ENCODE measurements around the gene FAM9C. TPM values are rescaled to one million over a fixed set of nuclear protein-coding genes. Genes with fewer than 3 reads are reported as not detected.

Gene FAM9C
- total RNA-seq, 1 experiment from 2014 or later, result not detected

DNA sequence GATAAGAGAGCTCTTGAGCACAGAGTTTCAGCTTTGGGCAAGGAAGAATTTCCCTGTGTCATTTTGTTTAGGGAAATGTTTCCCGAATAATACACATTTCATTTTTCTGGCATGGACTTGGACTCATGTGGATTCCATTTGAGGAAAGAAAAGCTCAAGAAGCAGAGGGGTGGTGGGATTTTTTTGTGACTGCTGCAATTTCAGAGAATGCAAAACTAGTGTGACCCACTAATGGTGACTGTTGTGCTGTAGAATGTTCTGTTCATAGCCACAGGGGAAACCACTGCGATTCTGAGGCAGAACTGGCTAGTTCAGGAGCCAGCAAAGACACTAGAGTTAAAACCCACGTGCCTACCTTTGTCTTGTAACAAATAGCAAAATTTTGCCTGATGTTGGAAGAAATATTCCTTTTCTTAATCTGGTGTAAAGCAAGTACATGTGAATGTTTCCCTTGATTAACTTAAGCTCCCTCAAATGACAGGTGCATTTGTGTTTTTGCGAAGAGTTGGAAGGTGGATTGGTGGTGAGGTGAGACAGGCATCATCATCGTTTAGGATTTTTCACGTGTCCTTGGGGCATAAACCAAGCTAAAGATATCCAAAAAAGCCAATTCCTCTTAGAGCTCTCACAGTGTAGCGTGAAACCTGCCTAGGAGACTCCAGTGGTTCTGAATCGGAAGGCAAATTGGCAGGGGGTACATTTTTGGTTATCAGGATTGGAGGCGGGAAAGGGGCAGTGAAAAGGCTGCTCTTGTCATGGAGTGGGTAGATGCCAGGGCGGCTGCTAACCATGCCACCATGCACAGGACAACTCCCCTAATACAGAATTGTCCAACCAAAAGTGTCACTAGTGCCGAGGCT, 38.0 kb upstream of the FAM9C start:
- Mint-ChIP-seq H3K4me1 (ENCODE audit: insufficient read depth, unreplicated experiment) (peaks cover 5% of the 10 kb centered on the region), H3K27ac (ENCODE audit: low read depth, unreplicated experiment) (no peak overlapping the region), H3K4me3 (ENCODE audit: unreplicated experiment) (no peak overlapping the region), H3K27me3 (ENCODE audit: insufficient read depth, unreplicated experiment) (peaks cover 18% of the 10 kb centered on the region), H3K9me3 (ENCODE audit: unreplicated experiment) (no peaks in the 10 kb centered on the region), H3K36me3 (ENCODE audit: insufficient read depth, unreplicated experiment) (no peaks in the 10 kb centered on the region)
- DNase-seq (ENCODE audit: unreplicated experiment), result no peak
- CTCF ChIA-PET, result interaction anchor here (0.6 to 1.7 kb wide), 3 partner anchors 11 to 288 kb away, joined by 3 to 4 read pairs (median 3); no protein-coding TSS in a partner anchor
- TF ChIP-seq, protein P1, sequence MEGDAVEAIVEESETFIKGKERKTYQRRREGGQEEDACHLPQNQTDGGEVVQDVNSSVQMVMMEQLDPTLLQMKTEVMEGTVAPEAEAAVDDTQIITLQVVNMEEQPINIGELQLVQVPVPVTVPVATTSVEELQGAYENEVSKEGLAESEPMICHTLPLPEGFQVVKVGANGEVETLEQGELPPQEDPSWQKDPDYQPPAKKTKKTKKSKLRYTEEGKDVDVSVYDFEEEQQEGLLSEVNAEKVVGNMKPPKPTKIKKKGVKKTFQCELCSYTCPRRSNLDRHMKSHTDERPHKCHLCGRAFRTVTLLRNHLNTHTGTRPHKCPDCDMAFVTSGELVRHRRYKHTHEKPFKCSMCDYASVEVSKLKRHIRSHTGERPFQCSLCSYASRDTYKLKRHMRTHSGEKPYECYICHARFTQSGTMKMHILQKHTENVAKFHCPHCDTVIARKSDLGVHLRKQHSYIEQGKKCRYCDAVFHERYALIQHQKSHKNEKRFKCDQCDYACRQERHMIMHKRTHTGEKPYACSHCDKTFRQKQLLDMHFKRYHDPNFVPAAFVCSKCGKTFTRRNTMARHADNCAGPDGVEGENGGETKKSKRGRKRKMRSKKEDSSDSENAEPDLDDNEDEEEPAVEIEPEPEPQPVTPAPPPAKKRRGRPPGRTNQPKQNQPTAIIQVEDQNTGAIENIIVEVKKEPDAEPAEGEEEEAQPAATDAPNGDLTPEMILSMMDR (IDR thresholded peaks at IDR 0.05; ENCODE audit: unreplicated experiment), result no peak
- POLR2A ChIA-PET, result interaction anchor here (0.7 to 1.7 kb wide), 2 partner anchors 19 to 37 kb away, joined by 4 to 5 read pairs; no protein-coding TSS in a partner anchor
- intact Hi-C loops (cut with micrococcal nuclease), result no loop called here
- no TSS peak for BruUV-seq (replicated peaks)

DNA sequence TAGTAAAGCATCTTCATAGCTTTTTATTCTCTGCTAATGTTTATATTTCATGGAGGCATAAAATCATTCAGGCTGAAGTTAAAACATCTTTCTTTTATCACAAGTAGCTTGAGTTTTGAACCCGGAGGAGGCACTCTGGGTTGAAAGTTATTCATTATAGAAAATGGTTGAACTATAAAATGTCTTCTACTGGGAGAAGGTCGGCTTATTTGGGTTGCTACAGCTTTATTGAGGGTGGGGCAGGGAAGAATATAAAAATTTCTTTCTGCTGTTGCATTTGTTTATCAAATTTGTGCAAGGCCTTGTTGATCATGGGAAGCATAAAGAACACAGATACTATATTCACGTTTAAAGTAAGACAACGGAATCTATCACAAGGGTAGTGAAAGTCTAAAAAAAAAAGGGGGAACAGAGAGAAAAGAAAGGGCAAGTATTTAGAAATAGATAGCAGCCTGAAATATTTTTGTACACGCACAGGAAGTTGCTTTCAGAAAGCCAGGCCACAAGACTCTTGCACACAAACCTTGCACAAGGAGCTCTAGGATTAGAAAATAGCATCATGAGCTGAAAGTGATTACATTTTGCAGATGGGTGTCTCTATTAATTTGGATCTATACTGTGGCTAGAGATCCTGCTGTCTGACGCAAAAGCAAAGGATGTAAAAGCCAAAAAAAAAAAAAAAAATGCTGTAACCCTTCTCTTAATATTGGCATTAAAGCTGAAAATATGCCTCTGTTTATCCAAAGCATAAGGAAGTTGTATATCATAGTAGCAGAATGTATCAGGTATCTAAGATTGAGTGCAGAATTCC, 37.2 kb upstream of the FAM9C start:
- Mint-ChIP-seq H3K4me1 (ENCODE audit: insufficient read depth, unreplicated experiment) (no peaks in the 10 kb centered on the region), H3K27me3 (ENCODE audit: insufficient read depth, unreplicated experiment) (peaks cover 18% of the 10 kb centered on the region), H3K4me3 (ENCODE audit: unreplicated experiment) (no peak overlapping the region), H3K27ac (ENCODE audit: low read depth, unreplicated experiment) (no peak overlapping the region), H3K9me3 (ENCODE audit: unreplicated experiment) (no peaks in the 10 kb centered on the region), H3K36me3 (ENCODE audit: insufficient read depth, unreplicated experiment) (no peaks in the 10 kb centered on the region)
- DNase-seq (ENCODE audit: unreplicated experiment), result no peak
- intact Hi-C loops (cut with micrococcal nuclease), result no loop called here
- TF ChIP-seq, protein P1 (IDR thresholded peaks at IDR 0.05; ENCODE audit: unreplicated experiment), result no peak
- POLR2A ChIA-PET, result interaction anchor here (0.7 to 1.7 kb wide), 3 partner anchors 20 to 38 kb away, joined by 3 to 5 read pairs (median 4); no protein-coding TSS in a partner anchor
- CTCF ChIA-PET, result interaction anchor here (0.6 to 1.7 kb wide), 4 partner anchors 10 to 1307 kb away, joined by 3 to 5 read pairs (median 4); no protein-coding TSS in a partner anchor
- BruUV-seq (replicated peaks), result no TSS peak

DNA sequence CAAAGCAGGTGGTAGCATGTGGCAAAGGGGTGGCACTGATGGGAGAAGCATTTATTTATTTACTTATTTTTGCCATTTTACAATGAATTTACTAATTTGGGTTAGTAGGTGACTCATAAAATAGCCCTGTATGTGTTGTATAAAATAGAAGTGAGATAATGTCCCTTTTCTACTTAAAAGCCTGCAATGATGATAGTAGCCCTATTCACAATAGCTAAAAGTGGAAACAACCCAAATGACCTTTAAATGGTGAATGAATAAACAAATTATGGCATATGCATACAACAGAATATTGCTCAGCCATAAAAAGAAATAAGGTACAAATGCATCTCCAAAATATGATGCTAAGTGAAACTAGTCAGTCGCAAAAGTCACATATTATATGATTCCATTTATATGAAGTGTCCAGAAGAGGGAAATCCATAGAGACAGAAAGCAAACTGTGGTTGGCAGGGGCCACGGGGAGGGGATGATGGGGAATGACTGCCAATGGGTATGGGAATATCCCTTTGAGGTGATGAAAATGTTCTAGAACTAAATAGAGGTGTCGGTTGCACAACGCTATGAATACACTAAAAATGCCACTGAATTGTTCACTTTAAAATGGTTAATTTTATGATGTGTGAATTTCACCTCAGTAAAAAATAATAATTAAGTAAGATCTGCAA, 35.8 kb upstream of the FAM9C start:
- H3K9me3 Mint-ChIP-seq (ENCODE audit: unreplicated experiment), result no peaks in the 10 kb centered on the region
- BruUV-seq (replicated peaks), result no TSS peak
- POLR2A ChIA-PET, result no interaction called here
- peaks cover 18% of the 10 kb centered on the region for H3K27me3 Mint-ChIP-seq (ENCODE audit: insufficient read depth, unreplicated experiment)
- no peak for DNase-seq (ENCODE audit: unreplicated experiment)
- CTCF ChIA-PET, result interaction anchor here (0.6 kb wide), 1 partner anchor 495 kb away, joined by 4 read pairs; no protein-coding TSS in a partner anchor
- no peaks in the 10 kb centered on the region for H3K36me3 Mint-ChIP-seq (ENCODE audit: insufficient read depth, unreplicated experiment)
- TF ChIP-seq, protein P1 (IDR thresholded peaks at IDR 0.05; ENCODE audit: unreplicated experiment), result no peak
- no peak overlapping the region for H3K4me3 Mint-ChIP-seq (ENCODE audit: unreplicated experiment)
- no peak overlapping the region for H3K27ac Mint-ChIP-seq (ENCODE audit: low read depth, unreplicated experiment)
- H3K4me1 Mint-ChIP-seq (ENCODE audit: insufficient read depth, unreplicated experiment), result no peaks in the 10 kb centered on the region
- intact Hi-C loops (cut with micrococcal nuclease), result no loop called here

Data from MCF 10A (cell line).